A549 (cell line): ENCODE data around the gene NEK4. TPM values are rescaled to one million over a fixed set of nuclear protein-coding genes. Genes with fewer than 3 reads are reported as not detected.

Experiments used
- ATAC-seq, 2 experiments: fragments of 200-7000 bp in 1 of 2; fragments of >200 bp in 1 of 2; cut with Nextera tagmentation in 1 of 2; cut with Tn5 transposase in 1 of 2; 3 replicates each; pipeline versions ENCODE4 v1.8.0 to v1.9.1; 2018 to 2020; ENCODE audit warnings: mild to moderate bottlenecking in 1 of 2, moderate library complexity in 1 of 2
- CTCF ChIA-PET: fragments of 300-600 bp; sonication (Branson Sonifier 250); formaldehyde crosslinking; extraction: SDS; loops from one replicate; lab custom pipeline; 2021; ENCODE audit warnings: antibody characterized with exemption, inconsistent platforms; lab: Yijun Ruan, JAX
- POLR2A ChIA-PET: fragments of 350-600 bp; formaldehyde crosslinking; extraction: SDS; loops from one replicate; lab custom pipeline; 2021; ENCODE audit warnings: antibody characterized with exemption, inconsistent platforms; lab: Yijun Ruan, JAX
- DNase-seq, 2 experiments: peaks; one replicate each; pipeline versions ENCODE4 v3.0.0 to v3.0.0-alpha.2; 2011 to 2016; ENCODE audit warnings: low read depth in 1 of 2, low spot score in 1 of 2
- FAIRE-seq: peaks from 2 replicates; lab custom pipeline; 2011; peaks lifted over from hg19 to GRCh38; lab: Jason Lieb, UNC
- H3K27ac ChIP-seq, 2 experiments: fragments of >200 bp; sonication (Bioruptor Twin); formaldehyde crosslinking; 3 replicates each; pipeline ENCODE4 v1.5.1; 2016 to 2017
- H3K4me1 ChIP-seq: fragments of >200 bp; sonication (Bioruptor Twin); formaldehyde crosslinking; 3 replicates; pipeline ENCODE4 v1.6.1; 2016
- H3K4me2 ChIP-seq: fragments of >200 bp; sonication (Bioruptor Twin); formaldehyde crosslinking; 3 replicates; pipeline ENCODE4 v1.6.1; 2016
- H3K4me3 ChIP-seq: fragments of >200 bp; sonication (Bioruptor Twin); formaldehyde crosslinking; 3 replicates; pipeline ENCODE4 v1.5.1; 2016
- H3K9me3 ChIP-seq: fragments of >200 bp; sonication (Bioruptor Twin); formaldehyde crosslinking; 3 replicates; pipeline ENCODE4 v1.6.1; 2016
- BCL3 ChIP-seq: fragments of >200 bp; sonication (Bioruptor Twin); formaldehyde crosslinking; IDR thresholded peaks from 3 replicates; pipeline ENCODE4 v1.6.1; 2016
- BHLHE40 ChIP-seq: IDR thresholded peaks from 2 replicates; pipeline ENCODE4 v1.6.1; 2012; ENCODE audit warnings: low read depth, low read length, inconsistent platforms
- FOXS1 ChIP-seq: fragments of 250-450 bp; sonication (Bioruptor Pico); IDR thresholded peaks from 2 replicates; pipeline ENCODE4 v1.5.0; 2020; ENCODE audit warnings: mild to moderate bottlenecking, moderate library complexity
- HMGXB4 ChIP-seq: fragments of 250-450 bp; sonication (Bioruptor Pico); IDR thresholded peaks from 2 replicates; pipeline ENCODE4 v1.5.0; 2021; ENCODE audit warnings: mild to moderate bottlenecking, moderate library complexity, borderline replicate concordance
- HOXB13 ChIP-seq: fragments of 250-450 bp; sonication (Bioruptor Pico); IDR thresholded peaks from 2 replicates; pipeline ENCODE4 v1.5.0; 2020; ENCODE audit warnings: low read depth, mild to moderate bottlenecking, moderate library complexity
- HOXB5 ChIP-seq: fragments of 250-450 bp; sonication (Bioruptor Pico); IDR thresholded peaks from 2 replicates; pipeline ENCODE4 v1.5.0; 2020; ENCODE audit warnings: mild to moderate bottlenecking, moderate library complexity
- KDM5A ChIP-seq: fragments of 200-600 bp; sonication (generic); IDR thresholded peaks from 2 replicates; pipeline ENCODE4 v1.6.1; 2016; ENCODE audit warnings: antibody characterized with exemption, mild to moderate bottlenecking
- SMC3 ChIP-seq: fragments of >200 bp; sonication (Bioruptor Twin); formaldehyde crosslinking; IDR thresholded peaks from 3 replicates; pipeline ENCODE4 v1.6.1; 2018; ENCODE audit warnings: inconsistent platforms
- ZC3H11A ChIP-seq: fragments of 450-650 bp; IDR thresholded peaks from 2 replicates; pipeline ENCODE4 v1.6.1; 2014; ENCODE audit warnings: antibody characterized with exemption, mild to moderate bottlenecking
- WGBS: methylation state at CpG from one replicate; pipeline ENCODE4 v1.1.6; 2017; ENCODE audit errors: missing lambda C conversion rate; 5-methylcytosine and 5-hydroxymethylcytosine counted together
- polyA plus RNA-seq, 4 experiments: library from polyadenylated mRNA; depleted of rRNA in 3 of 4; stranded (reverse); fragments of >200 nt; fragmentation: RNase III in 1 of 4; extraction: RNeasy Plus Mini Kit Qiagen cat#74134 plus additional on column Dnase treatment in 1 of 4; gene quantifications; 2 replicates in 3 of 4; 3 replicates in 1 of 4; pipeline ENCODE4 v1.2.3, GENCODE V29; 2011 to 2017
- TF ChIP-seq, protein P1 (sequence below): fragments of 200-600 bp; sonication (generic); IDR thresholded peaks from 2 replicates; pipeline ENCODE4 v1.6.1; 2016; ENCODE audit warnings: antibody characterized with exemption, mild to moderate bottlenecking, moderate library complexity

Gene NEK4
- polyA plus RNA-seq, 2 of the 4 experiments (the other 2 are of a cell fraction) = 12.1 to 19.4 TPM

GRCh38 chr3:52715714-52716305 lies 54.9 kb downstream of the NEK4 start:
- 84% methylated on average over 10 of the region's 11 CpGs for WGBS
- ATAC-seq (no peak), FAIRE-seq (no peak), DNase-seq (no peak)
- H3K4me3 ChIP-seq = no peak overlapping the region
- ChIA-PET CTCF (interaction anchor here (1.2 kb wide), 1 partner anchor 244 kb away, joined by 3 read pairs; no protein-coding TSS in a partner anchor), POLR2A (interaction anchor here (0.5 to 1.2 kb wide), 2 partner anchors 10 to 97 kb away, joined by 3 read pairs; partner anchors contain the start of gene SPCS1)
- H3K4me1 ChIP-seq = no peaks in the 10 kb centered on the region
- no peak overlapping the region for H3K27ac ChIP-seq
- no peak overlapping the region for H3K4me2 ChIP-seq
- no peaks in the 10 kb centered on the region for H3K9me3 ChIP-seq
- TF ChIP-seq BHLHE40 = no peak
- no peak for TF ChIP-seq KDM5A
- TF ChIP-seq, all 56 proteins: peak for 0

DNA sequence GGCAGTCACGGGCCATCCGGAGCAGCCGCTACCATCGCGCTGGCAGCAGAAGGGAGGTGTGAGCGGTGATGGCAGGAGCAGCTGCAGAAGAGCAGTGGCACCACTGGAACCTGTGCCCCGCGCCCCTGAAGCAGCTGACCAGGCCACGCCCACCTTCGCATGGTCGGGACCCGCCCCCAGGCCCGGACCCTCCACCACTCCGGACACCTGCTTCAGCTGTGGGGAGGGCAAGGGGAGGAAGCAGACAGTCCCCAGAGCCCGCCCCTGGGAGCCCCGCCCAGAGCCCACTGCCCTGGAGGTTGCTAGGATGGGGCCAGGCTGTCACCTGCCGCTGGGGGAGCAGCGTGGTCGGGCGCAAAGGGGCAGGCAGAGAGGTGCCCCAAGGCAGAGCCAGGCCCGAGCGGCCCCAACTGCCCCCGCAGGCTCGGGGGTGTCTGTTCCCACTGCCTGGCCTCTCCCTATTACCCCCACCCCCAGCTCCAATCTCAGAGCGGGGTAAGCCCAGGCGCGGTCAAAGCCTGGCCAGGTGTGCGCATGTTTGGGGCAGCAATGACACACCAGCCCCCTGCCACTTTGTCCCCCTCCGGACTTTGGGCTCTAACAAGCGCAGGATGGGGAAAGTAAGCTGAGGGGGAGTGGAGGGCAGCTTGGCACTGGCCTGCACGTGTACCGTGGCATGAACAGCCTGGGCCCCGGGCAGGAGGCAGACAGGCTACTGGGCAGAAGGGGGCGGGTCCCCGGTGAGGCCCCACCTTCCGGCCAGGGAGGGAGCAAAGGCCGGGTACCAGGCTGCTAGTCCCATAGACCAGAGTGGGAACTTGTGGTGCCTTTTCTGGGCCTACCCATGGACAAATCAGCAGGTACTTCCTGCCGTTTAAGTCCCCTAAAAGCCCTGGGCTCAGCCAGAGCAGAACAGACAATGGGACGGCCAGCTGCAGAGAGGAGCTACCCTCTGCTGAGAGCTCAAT lies 56.1 kb downstream of the NEK4 start:
- FAIRE-seq (no peak), ATAC-seq (peak; percentile 34 to 47; a peak in 3 of 6 replicates), DNase-seq (no peak)
- H3K4me1 ChIP-seq = no peaks in the 10 kb centered on the region
- ChIA-PET POLR2A (no interaction called here), CTCF (interaction anchor here (0.6 kb wide), 1 partner anchor 476 kb away, joined by 4 read pairs; the partner anchor contains the start of gene TWF2)
- no peak overlapping the region for H3K27ac ChIP-seq
- 88% methylated on average over 18 of the region's 39 CpGs for WGBS
- no peaks in the 10 kb centered on the region for H3K9me3 ChIP-seq
- H3K4me2 ChIP-seq = no peak overlapping the region
- no peak for TF ChIP-seq FOXS1 (CRISPR knock-in tag)
- TF ChIP-seq BCL3 = no peak
- no peak for TF ChIP-seq HMGXB4 (CRISPR knock-in tag)
- TF ChIP-seq ZC3H11A = no peak
- TF ChIP-seq, protein P1, sequence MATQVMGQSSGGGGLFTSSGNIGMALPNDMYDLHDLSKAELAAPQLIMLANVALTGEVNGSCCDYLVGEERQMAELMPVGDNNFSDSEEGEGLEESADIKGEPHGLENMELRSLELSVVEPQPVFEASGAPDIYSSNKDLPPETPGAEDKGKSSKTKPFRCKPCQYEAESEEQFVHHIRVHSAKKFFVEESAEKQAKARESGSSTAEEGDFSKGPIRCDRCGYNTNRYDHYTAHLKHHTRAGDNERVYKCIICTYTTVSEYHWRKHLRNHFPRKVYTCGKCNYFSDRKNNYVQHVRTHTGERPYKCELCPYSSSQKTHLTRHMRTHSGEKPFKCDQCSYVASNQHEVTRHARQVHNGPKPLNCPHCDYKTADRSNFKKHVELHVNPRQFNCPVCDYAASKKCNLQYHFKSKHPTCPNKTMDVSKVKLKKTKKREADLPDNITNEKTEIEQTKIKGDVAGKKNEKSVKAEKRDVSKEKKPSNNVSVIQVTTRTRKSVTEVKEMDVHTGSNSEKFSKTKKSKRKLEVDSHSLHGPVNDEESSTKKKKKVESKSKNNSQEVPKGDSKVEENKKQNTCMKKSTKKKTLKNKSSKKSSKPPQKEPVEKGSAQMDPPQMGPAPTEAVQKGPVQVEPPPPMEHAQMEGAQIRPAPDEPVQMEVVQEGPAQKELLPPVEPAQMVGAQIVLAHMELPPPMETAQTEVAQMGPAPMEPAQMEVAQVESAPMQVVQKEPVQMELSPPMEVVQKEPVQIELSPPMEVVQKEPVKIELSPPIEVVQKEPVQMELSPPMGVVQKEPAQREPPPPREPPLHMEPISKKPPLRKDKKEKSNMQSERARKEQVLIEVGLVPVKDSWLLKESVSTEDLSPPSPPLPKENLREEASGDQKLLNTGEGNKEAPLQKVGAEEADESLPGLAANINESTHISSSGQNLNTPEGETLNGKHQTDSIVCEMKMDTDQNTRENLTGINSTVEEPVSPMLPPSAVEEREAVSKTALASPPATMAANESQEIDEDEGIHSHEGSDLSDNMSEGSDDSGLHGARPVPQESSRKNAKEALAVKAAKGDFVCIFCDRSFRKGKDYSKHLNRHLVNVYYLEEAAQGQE = no peak
- TF ChIP-seq HOXB13 (CRISPR knock-in tag) = no peak
- no peak for TF ChIP-seq SMC3
- TF ChIP-seq HOXB5 = no peak
- no peak overlapping the region for H3K4me3 ChIP-seq
